Endothelial cell of umbilical vein (primary cell): ENCODE results near the gene CRCP. TPM values are rescaled to one million over a fixed set of nuclear protein-coding genes. Genes with fewer than 3 reads are reported as not detected.

Source experiments
- BruUV-seq: library from RNA; stranded (reverse); fragments of 400-500 nt; replicated peaks from 2 replicates; lab custom pipeline; 2021; lab: Mats Ljungman, UMichigan
- CTCF ChIA-PET: fragments of 300-600, 350-600 bp; sonication (Branson Sonifier 250); formaldehyde crosslinking; loops from one replicate; lab custom pipeline; 2021; ENCODE audit warnings: antibody characterized with exemption, inconsistent platforms; lab: Charles Lee
- POLR2A ChIA-PET: fragments of 300-600, 350-600 bp; sonication (Branson Sonifier 250); formaldehyde crosslinking; loops from one replicate; lab custom pipeline; 2021; ENCODE audit warnings: antibody characterized with exemption, inconsistent platforms; lab: Charles Lee
- DNase-seq: peaks from one replicate; pipeline ENCODE4 v3.0.0-alpha.2; 2011; ENCODE audit warnings: low read depth, low spot score
- FAIRE-seq: peaks from 2 replicates; lab custom pipeline; 2011; peaks lifted over from hg19 to GRCh38; lab: Jason Lieb, UNC
- H2AFZ ChIP-seq: 2 replicates; pipeline ENCODE4 v1.6.0; 2012; ENCODE audit warnings: low read depth, low read length, control low read depth, inconsistent platforms
- H3K27ac ChIP-seq: 2 replicates; pipeline ENCODE4 v1.5.1; 2011; ENCODE audit warnings: low read depth, mild to moderate bottlenecking, control low read depth, low read length, moderate library complexity; ENCODE audit not compliant: insufficient read depth
- H3K27me3 ChIP-seq, 2 experiments: 2 replicates each; pipeline versions ENCODE4 v1.6.0 to v1.6.1; 2011; ENCODE audit warnings: low read length in 2 of 2, mixed read lengths in 1 of 2; ENCODE audit not compliant: control insufficient read depth in 2 of 2, insufficient read depth in 2 of 2
- H3K36me3 ChIP-seq, 2 experiments: 2 replicates in 1 of 2; 3 replicates in 1 of 2; pipeline ENCODE4 v1.5.1; 2011; ENCODE audit warnings: low read length in 2 of 2, mild to moderate bottlenecking in 1 of 2, moderate library complexity in 1 of 2; ENCODE audit not compliant: control insufficient read depth in 2 of 2, insufficient read depth in 2 of 2; ENCODE audit errors: extremely low read depth in 1 of 2
- H3K4me1 ChIP-seq: 3 replicates; pipeline ENCODE4 v1.5.1; 2011; ENCODE audit warnings: mild to moderate bottlenecking, low read length; ENCODE audit not compliant: control insufficient read depth, insufficient read depth; ENCODE audit errors: extremely low read depth
- H3K4me2 ChIP-seq: 2 replicates; pipeline ENCODE4 v1.6.1; 2011; ENCODE audit warnings: low read length, control low read depth, mixed read lengths; ENCODE audit not compliant: insufficient read depth
- H3K4me3 ChIP-seq, 3 experiments: fragments of 200-600 bp in 1 of 3; sonication (generic), shearing (Covaris generic) in 1 of 3; replicated peaks in 1 of 3; 2 replicates each; pipeline ENCODE4 v1.5.1; 2011 to 2016; ENCODE audit warnings: control low read depth in 3 of 3, low read length in 3 of 3, mild to moderate bottlenecking in 2 of 3, inconsistent platforms in 1 of 3, low read depth in 1 of 3, moderate library complexity in 1 of 3; ENCODE audit not compliant: insufficient read depth in 1 of 3
- H3K79me2 ChIP-seq: 2 replicates; pipeline ENCODE4 v1.6.0; 2012; ENCODE audit warnings: low read length, inconsistent platforms; ENCODE audit not compliant: control insufficient read depth, insufficient read depth
- H3K9ac ChIP-seq: replicated peaks from 2 replicates; pipeline ENCODE3; 2011; ENCODE audit warnings: low read length, control low read depth; ENCODE audit not compliant: insufficient read depth; ENCODE audit errors: extremely low read depth
- H3K9me1 ChIP-seq: replicated peaks from 3 replicates; pipeline ENCODE4 v1.6.0; 2011; ENCODE audit warnings: mild to moderate bottlenecking, low read length; ENCODE audit not compliant: control insufficient read depth, insufficient read depth; ENCODE audit errors: extremely low read depth
- H3K9me3 ChIP-seq: replicated peaks from 2 replicates; pipeline ENCODE4 v1.5.1; 2012; ENCODE audit warnings: low read length, inconsistent platforms; ENCODE audit not compliant: control insufficient read depth, insufficient read depth
- H4K20me1 ChIP-seq: replicated peaks from 2 replicates; pipeline ENCODE3; 2011; ENCODE audit warnings: mild to moderate bottlenecking, low read length; ENCODE audit not compliant: control insufficient read depth, insufficient read depth; ENCODE audit errors: extremely low read depth
- EZH2 ChIP-seq: IDR thresholded peaks from 2 replicates; pipeline ENCODE4 v1.6.1; 2012; ENCODE audit warnings: borderline replicate concordance, low read depth, mild to moderate bottlenecking, moderate library complexity, low read length, inconsistent platforms; ENCODE audit not compliant: severe bottlenecking
- FOS ChIP-seq: IDR thresholded peaks from 2 replicates; pipeline ENCODE4 v1.6.1; 2011; ENCODE audit warnings: mild to moderate bottlenecking, low read length, moderate library complexity, borderline replicate concordance; ENCODE audit not compliant: insufficient read depth
- GATA2 ChIP-seq: IDR thresholded peaks from 2 replicates; pipeline ENCODE4 v1.7.0; 2011; ENCODE audit warnings: low read depth, mild to moderate bottlenecking, moderate library complexity, mixed read lengths, low read length; ENCODE audit not compliant: insufficient read length, insufficient read depth
- MYC ChIP-seq: IDR thresholded peaks from one replicate; pipeline ENCODE4 v1.6.1; 2011; ENCODE audit warnings: mild to moderate bottlenecking, low read depth, low read length
- POLR2A ChIP-seq: IDR thresholded peaks from 2 replicates; pipeline ENCODE4 v1.6.1; 2012; ENCODE audit warnings: low read depth, mild to moderate bottlenecking, control low read depth, low read length
- POLR2AphosphoS5 ChIP-seq: IDR thresholded peaks from 2 replicates; pipeline ENCODE4 v1.6.1; 2012; ENCODE audit warnings: low read depth, mild to moderate bottlenecking, control low read depth, low read length, moderate library complexity; ENCODE audit not compliant: insufficient read depth
- dilution Hi-C: fragments of 300-500 bp; cut with MboI; formaldehyde crosslinking; loops from one replicate; pipeline ENCODE4 v1.15.0; 2019; ENCODE audit warnings: low sequenced_read_pairs; ENCODE audit not compliant: extremely low pct_ligation_motif_present
- intact Hi-C: fragments of 100-400 bp; cut with micrococcal nuclease; formaldehyde crosslinking; loops from one replicate; pipeline ENCODE4 v1.10.0; 2022
- polyA plus RNA-seq, 4 experiments: library from polyadenylated mRNA; depleted of rRNA in 3 of 4; stranded (reverse) in 3 of 4; unstranded in 1 of 4; fragments of >200 nt; gene quantifications; 2 replicates each; pipeline versions ENCODE4 v1.2.1 to v1.2.3, GENCODE V29; 2011 to 2012; ENCODE audit warnings: missing spikeins in 1 of 4
- total RNA-seq: library from RNA; stranded (reverse); gene quantifications from 2 replicates; pipeline ENCODE4 v1.2.3, GENCODE V29; 2021
- TF ChIP-seq, protein P1 (sequence below), 2 donors: IDR thresholded peaks; 1 replicate in 1 of 2; 2 replicates in 1 of 2; pipeline ENCODE4 v1.5.1; 2011; ENCODE audit warnings: low read length in 2 of 2, mild to moderate bottlenecking in 2 of 2, moderate library complexity in 2 of 2, control low read depth in 1 of 2, inconsistent platforms in 1 of 2, low read depth in 1 of 2; ENCODE audit not compliant: insufficient read depth in 1 of 2; ENCODE audit errors: extremely low read depth in 1 of 2
- TF ChIP-seq, protein P2 (sequence below): IDR thresholded peaks from 2 replicates; pipeline ENCODE4 v1.6.1; 2011; ENCODE audit not compliant: insufficient read depth, insufficient read length

CRCP gene
- total and polyA plus RNA-seq, 2 donors (not counting 3 experiments of a cell fraction or from before 2014, with no cell fraction given): 14.2 to 29.7 TPM

DNA sequence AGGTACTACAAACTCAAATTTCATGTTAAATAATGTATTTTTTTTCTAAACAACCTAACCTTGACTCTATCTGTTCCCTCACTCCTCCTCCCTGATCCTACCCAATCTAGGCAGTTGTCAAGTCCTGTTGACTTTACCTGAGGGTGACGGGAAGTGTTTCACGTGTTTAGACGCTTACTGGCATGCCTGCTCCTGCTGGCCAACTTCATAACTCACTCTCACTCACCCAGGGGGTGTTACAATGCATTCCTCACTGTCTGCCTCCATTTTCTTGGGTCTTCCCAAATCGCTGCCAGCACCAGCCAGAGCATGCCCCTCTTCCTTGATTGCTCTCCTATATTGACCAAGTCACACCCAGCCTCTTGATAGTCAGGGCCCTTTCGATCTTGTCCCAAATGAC lies 28.3 kb downstream of the CRCP start:
- H3K9ac ChIP-seq: no peak overlapping the region
- H3K36me3 ChIP-seq: peaks cover 14 to 16% of the 10 kb centered on the region in 2 experiments
- no peak overlapping the region for H3K4me2 ChIP-seq
- POLR2A ChIA-PET: no interaction called here
- dilution Hi-C loops (no loop called here), intact Hi-C loops (no loop called here)
- H4K20me1 ChIP-seq: no peaks in the 10 kb centered on the region
- DNase-seq (no peak), FAIRE-seq (no peak)
- no peak overlapping the region for H3K27ac ChIP-seq
- H3K27me3 ChIP-seq: no peaks in the 10 kb centered on the region
- no peak overlapping the region for H3K4me3 ChIP-seq
- no TSS peak for BruUV-seq
- no peaks in the 10 kb centered on the region for H3K4me1 ChIP-seq
- TF ChIP-seq FOS (no peak), GATA2 (no peak), EZH2 (no peak), POLR2AphosphoS5 (no peak), MYC (no peak), POLR2A (no peak)
- TF ChIP-seq, protein P1, sequence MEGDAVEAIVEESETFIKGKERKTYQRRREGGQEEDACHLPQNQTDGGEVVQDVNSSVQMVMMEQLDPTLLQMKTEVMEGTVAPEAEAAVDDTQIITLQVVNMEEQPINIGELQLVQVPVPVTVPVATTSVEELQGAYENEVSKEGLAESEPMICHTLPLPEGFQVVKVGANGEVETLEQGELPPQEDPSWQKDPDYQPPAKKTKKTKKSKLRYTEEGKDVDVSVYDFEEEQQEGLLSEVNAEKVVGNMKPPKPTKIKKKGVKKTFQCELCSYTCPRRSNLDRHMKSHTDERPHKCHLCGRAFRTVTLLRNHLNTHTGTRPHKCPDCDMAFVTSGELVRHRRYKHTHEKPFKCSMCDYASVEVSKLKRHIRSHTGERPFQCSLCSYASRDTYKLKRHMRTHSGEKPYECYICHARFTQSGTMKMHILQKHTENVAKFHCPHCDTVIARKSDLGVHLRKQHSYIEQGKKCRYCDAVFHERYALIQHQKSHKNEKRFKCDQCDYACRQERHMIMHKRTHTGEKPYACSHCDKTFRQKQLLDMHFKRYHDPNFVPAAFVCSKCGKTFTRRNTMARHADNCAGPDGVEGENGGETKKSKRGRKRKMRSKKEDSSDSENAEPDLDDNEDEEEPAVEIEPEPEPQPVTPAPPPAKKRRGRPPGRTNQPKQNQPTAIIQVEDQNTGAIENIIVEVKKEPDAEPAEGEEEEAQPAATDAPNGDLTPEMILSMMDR (IDR thresholded peaks at IDR 0.05; ENCODE audit: extremely low read depth in 1 of 2, insufficient read depth in 1 of 2, low read depth in 1 of 2, low read length in 2 of 2): no peak
- TF ChIP-seq, protein P2, sequence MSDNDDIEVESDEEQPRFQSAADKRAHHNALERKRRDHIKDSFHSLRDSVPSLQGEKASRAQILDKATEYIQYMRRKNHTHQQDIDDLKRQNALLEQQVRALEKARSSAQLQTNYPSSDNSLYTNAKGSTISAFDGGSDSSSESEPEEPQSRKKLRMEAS: no peak
- H2AFZ ChIP-seq: no peak overlapping the region
- H3K79me2 ChIP-seq: peaks cover 4% of the 10 kb centered on the region
- no peaks in the 10 kb centered on the region for H3K9me3 ChIP-seq
- H3K9me1 ChIP-seq: no peaks in the 10 kb centered on the region
- CTCF ChIA-PET: no interaction called here
